Dermis microvascular lymphatic vessel endothelial cell (primary cell): ENCODE data around the gene SERPINB10. TPM values are rescaled to one million over a fixed set of nuclear protein-coding genes. Genes with fewer than 3 reads are reported as not detected.
A peak's percentile ranks its signal among the peaks of the same experiment; 100 is the strongest.
"Not testable (repeated sequence)": the region's sequence is repeated elsewhere in the genome, so short reads cannot be mapped to it uniquely, and the experiment has no call there.

ENCODE experiments used
- DNase-seq, 2 donors: peaks; one replicate each; pipeline versions ENCODE4 v3.0.0 to v3.0.0-alpha.2; 2010; ENCODE audit warnings: low read depth in 2 of 2
- total RNA-seq: library from RNA; depleted of rRNA; stranded (reverse); fragments of >200 nt; gene quantifications from 2 replicates; pipeline ENCODE4 v1.2.1, GENCODE V29; 2014

SERPINB10 gene
- total RNA-seq, 1 donor from 2014 or later: not detected

GRCh38 chr18:63890950-63891304, 16.8 kb upstream of the SERPINB10 start:
- DNase-seq: peak; percentile 5 to 24

GRCh38 chr18:63892566-63892965, 15.2 kb upstream of the SERPINB10 start:
- no peak for DNase-seq

GRCh38 chr18:63894106-63894772, 13.5 kb upstream of the SERPINB10 start:
- no peak for DNase-seq

- DNase-seq: no peak
Measured at GRCh38 chr18:63895190-63895589, 12.6 kb upstream of the SERPINB10 start.

- DNase-seq: no peak
Measured at GRCh38 chr18:63897072-63897471, 10.7 kb upstream of the SERPINB10 start.

- no peak for DNase-seq
Measured at GRCh38 chr18:63899206-63899605, 8.6 kb upstream of the SERPINB10 start.

GRCh38 chr18:63903851-63904570, 3.7 kb upstream of the SERPINB10 start:
- no peak for DNase-seq

- DNase-seq: no peak
Measured at GRCh38 chr18:63904694-63905093, 3.1 kb upstream of the SERPINB10 start.

- DNase-seq: no peak
Measured at GRCh38 chr18:63905361-63905760, 2.4 kb upstream of the SERPINB10 start.

- DNase-seq: no peak
Measured at GRCh38 chr18:63906056-63906455, 1.7 kb upstream of the SERPINB10 start.

GRCh38 chr18:63908858-63909257, 1.1 kb downstream of the SERPINB10 start:
- DNase-seq: no peak

- DNase-seq: no peak
Measured at GRCh38 chr18:63909870-63910269, 2.1 kb downstream of the SERPINB10 start.

- DNase-seq: no peak
Measured at GRCh38 chr18:63917817-63918216, 10.1 kb downstream of the SERPINB10 start.

GRCh38 chr18:63922049-63922448, 14.3 kb downstream of the SERPINB10 start:
- no peak for DNase-seq

GRCh38 chr18:63924551-63924950, 16.8 kb downstream of the SERPINB10 start:
- DNase-seq: no peak

- no peak for DNase-seq
Measured at GRCh38 chr18:63928331-63928730, 20.6 kb downstream of the SERPINB10 start.

- DNase-seq: not testable (repeated sequence)
Measured at GRCh38 chr18:63929369-63929768, 21.6 kb downstream of the SERPINB10 start.

- no peak for DNase-seq
Measured at GRCh38 chr18:63930773-63931354, 23.1 kb downstream of the SERPINB10 start.

- DNase-seq: peak; percentile 15 to 60
Measured at GRCh38 chr18:63936156-63936931, 28.6 kb downstream of the SERPINB10 start.

- DNase-seq: no peak
Measured at GRCh38 chr18:63936932-63937393, 29.2 kb downstream of the SERPINB10 start.

GRCh38 chr18:63940008-63940407, 32.2 kb downstream of the SERPINB10 start:
- no peak for DNase-seq

- not testable (repeated sequence) for DNase-seq
Measured at GRCh38 chr18:63940543-63941050, 32.8 kb downstream of the SERPINB10 start.
